ENCODE results near the gene C14orf180. TPM values are rescaled to one million over a fixed set of nuclear protein-coding genes. Genes with fewer than 3 reads are reported as not detected.

The C14orf180 gene
- polyA plus RNA-seq, 2 of the 4 experiments (the other 2 are of a cell fraction): not detected

DNA sequence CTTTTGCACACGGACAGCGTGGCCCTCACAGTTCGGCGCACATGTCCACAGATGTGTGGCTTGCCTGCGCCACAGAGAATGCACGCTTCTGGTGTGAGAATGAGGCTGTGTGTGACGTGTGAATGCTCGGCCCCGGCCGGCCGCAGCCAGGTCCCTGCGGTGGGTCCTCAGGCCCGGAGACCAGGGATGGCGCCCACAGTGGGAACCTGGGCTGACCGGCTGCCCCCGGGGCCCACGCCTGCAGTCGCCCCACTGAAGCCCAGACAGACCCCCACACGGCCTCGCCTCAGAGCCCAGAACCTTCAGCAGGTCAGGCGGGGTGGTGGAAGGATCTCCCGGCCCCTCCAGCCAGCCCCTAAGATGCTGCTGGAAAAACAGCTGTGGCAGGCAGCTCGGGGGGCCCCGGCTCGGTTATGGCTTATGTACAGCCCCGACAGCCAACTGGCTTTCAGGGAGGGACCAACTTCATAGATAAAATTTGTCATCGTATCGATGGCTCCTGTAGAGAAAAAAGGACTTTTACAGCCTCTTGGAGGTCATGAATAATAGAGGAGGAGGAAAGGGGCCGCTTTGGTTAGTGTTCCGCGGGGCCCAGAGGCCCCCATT, 4.5 kb upstream of the C14orf180 start (continued):
- TF ChIP-seq RNF2 (IDR thresholded peaks at IDR 0.05; ENCODE audit: borderline replicate concordance, low read depth) (no peak), JUN (IDR thresholded peaks at IDR 0.05) (no peak), NPAS2 (CRISPR knock-in tag; IDR thresholded peaks at IDR 0.05; ENCODE audit: borderline replicate concordance) (no peak), POLR2A (IDR thresholded peaks at IDR 0.05; ENCODE audit: low read length) (no peak), FOSB (CRISPR knock-in tag; IDR thresholded peaks at IDR 0.05) (no peak), TFCP2L1 (CRISPR knock-in tag; IDR thresholded peaks at IDR 0.05) (no peak), ZSCAN20 (CRISPR knock-in tag; IDR thresholded peaks at IDR 0.05) (no peak), ZFP36 (IDR thresholded peaks at IDR 0.05; ENCODE audit: borderline replicate concordance, partially characterized antibody) (no peak), MAZ (IDR thresholded peaks at IDR 0.05; ENCODE audit: borderline replicate concordance, low read depth, low read length) (no peak), ZNF302 (CRISPR knock-in tag; IDR thresholded peaks at IDR 0.05) (no peak)
- TF ChIP-seq, protein P1, sequence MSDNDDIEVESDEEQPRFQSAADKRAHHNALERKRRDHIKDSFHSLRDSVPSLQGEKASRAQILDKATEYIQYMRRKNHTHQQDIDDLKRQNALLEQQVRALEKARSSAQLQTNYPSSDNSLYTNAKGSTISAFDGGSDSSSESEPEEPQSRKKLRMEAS (IDR thresholded peaks at IDR 0.05): no peak

DNA sequence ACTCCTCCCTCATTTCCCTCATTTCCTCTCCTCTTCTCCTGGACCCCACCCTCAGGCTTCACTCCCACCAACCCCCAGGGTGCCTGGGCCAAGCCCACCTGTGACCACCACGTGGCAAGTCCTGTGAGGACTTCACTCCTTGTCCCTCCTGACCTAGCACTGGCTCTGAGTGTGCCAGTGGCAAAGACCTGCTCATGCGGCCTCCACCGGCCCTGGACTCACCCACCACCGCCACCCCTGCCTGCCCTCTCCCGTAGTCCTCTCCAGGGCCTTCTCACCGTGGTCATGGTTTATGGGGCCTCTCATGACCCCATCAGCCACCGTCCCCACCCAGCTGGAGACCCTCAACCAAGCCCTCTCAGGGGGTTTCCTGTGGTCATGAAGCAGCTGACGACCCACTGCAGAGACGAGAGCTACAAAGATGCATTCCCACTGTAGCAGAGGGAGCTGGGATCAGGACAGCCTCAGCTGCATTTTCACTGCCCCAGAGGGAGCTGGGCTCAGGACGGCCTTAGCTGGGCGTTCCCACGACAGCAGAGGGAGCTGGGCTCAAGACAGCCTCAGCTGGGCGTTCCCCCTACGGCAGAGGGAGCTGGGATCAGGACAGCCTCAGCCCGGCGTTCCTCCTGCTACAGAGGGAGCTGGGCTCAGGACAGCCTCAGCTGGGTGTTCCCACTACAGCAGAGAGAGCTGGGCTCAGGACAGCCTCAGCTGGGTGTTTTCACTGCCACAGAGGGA, 3.2 kb upstream of the C14orf180 start:
- POLR2A ChIA-PET: no interaction called here
- no peaks in the 10 kb centered on the region for H3K9me3 ChIP-seq
- no peak overlapping the region for H3K4me3 ChIP-seq
- peaks cover 4% of the 10 kb centered on the region; the same call in 1 of the 3 replicates for H3K4me1 ChIP-seq
- H3K4me2 ChIP-seq: peak overlapping the region; percentile 8; the same call in 1 of the 3 replicates
- ATAC-seq (peak; percentile 49 to 85), FAIRE-seq (no peak), DNase-seq (ENCODE audit: low read depth in 1 of 2, low spot score in 1 of 2) (peak in 1 of 2 experiments; percentile 39)
- H3K27ac ChIP-seq: peak overlapping the region in 1 of 2 experiments; percentile 13; a peak in 1 of 6 replicates
- 55% methylated on average over 14 of the region's 16 CpGs for WGBS (ENCODE audit: missing lambda C conversion rate)
- CTCF ChIA-PET: interaction anchor here (1.0 to 8.7 kb wide), 8 partner anchors 8 to 499 kb away, joined by 3 to 71 read pairs (median 4); no protein-coding TSS in a partner anchor
- no peak for TF ChIP-seq EHMT2 (IDR thresholded peaks at IDR 0.05; ENCODE audit: low read depth)
- TF ChIP-seq EP300 (IDR thresholded peaks at IDR 0.05): no peak
- TF ChIP-seq, protein P2, sequence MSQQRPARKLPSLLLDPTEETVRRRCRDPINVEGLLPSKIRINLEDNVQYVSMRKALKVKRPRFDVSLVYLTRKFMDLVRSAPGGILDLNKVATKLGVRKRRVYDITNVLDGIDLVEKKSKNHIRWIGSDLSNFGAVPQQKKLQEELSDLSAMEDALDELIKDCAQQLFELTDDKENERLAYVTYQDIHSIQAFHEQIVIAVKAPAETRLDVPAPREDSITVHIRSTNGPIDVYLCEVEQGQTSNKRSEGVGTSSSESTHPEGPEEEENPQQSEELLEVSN (IDR thresholded peaks at IDR 0.05; ENCODE audit: borderline replicate concordance, low read depth): no peak
- no peak for TF ChIP-seq EHF (CRISPR knock-in tag; IDR thresholded peaks at IDR 0.05)
- no peak for TF ChIP-seq PHF8 (IDR thresholded peaks at IDR 0.05; ENCODE audit: borderline replicate concordance, low read depth)
- no peak for TF ChIP-seq HOXB13 (CRISPR knock-in tag; IDR thresholded peaks at IDR 0.05; ENCODE audit: low read depth)
- no peak for TF ChIP-seq FOSB (CRISPR knock-in tag; IDR thresholded peaks at IDR 0.05)
- TF ChIP-seq CBX8 (IDR thresholded peaks at IDR 0.05): no peak
- no peak for TF ChIP-seq CBX2 (IDR thresholded peaks at IDR 0.05; ENCODE audit: borderline replicate concordance, low read depth)
- TF ChIP-seq, protein P3, sequence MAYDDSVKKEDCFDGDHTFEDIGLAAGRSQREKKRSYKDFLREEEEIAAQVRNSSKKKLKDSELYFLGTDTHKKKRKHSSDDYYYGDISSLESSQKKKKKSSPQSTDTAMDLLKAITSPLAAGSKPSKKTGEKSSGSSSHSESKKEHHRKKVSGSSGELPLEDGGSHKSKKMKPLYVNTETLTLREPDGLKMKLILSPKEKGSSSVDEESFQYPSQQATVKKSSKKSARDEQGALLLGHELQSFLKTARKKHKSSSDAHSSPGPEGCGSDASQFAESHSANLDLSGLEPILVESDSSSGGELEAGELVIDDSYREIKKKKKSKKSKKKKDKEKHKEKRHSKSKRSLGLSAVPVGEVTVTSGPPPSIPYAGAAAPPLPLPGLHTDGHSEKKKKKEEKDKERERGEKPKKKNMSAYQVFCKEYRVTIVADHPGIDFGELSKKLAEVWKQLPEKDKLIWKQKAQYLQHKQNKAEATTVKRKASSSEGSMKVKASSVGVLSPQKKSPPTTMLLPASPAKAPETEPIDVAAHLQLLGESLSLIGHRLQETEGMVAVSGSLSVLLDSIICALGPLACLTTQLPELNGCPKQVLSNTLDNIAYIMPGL (CRISPR knock-in tag; IDR thresholded peaks at IDR 0.05; ENCODE audit: borderline replicate concordance): no peak
- no peak for TF ChIP-seq MAFK (IDR thresholded peaks at IDR 0.05; ENCODE audit: partially characterized antibody)
- TF ChIP-seq, protein P4, sequence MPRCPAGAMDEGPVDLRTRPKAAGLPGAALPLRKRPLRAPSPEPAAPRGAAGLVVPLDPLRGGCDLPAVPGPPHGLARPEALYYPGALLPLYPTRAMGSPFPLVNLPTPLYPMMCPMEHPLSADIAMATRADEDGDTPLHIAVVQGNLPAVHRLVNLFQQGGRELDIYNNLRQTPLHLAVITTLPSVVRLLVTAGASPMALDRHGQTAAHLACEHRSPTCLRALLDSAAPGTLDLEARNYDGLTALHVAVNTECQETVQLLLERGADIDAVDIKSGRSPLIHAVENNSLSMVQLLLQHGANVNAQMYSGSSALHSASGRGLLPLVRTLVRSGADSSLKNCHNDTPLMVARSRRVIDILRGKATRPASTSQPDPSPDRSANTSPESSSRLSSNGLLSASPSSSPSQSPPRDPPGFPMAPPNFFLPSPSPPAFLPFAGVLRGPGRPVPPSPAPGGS (IDR thresholded peaks at IDR 0.05): no peak
- no peak for TF ChIP-seq NPAS2 (CRISPR knock-in tag; IDR thresholded peaks at IDR 0.05; ENCODE audit: borderline replicate concordance)
